ENCODE measurements around the gene SLC1A1.

DNA sequence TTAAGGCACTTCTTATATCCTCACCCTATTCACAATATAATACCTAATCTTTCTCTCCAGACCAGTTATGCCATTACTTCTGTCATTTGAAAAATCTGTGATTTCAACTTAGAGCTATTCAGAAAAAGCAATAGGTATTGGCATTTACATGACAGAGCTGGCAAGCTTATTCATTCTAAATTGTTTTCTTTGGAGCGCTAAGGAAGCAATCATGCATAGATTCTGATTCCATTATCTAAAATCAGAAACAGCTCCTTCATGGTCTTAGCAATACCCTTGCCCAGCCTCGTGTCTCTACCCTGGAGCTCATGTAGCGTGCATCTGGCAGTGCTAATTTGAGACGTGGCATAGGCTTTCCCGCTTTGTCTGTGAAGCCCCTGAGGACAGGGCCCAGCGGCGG lies 4.5 kb downstream of the SLC1A1 start:
- TF ChIP-seq, protein P1, sequence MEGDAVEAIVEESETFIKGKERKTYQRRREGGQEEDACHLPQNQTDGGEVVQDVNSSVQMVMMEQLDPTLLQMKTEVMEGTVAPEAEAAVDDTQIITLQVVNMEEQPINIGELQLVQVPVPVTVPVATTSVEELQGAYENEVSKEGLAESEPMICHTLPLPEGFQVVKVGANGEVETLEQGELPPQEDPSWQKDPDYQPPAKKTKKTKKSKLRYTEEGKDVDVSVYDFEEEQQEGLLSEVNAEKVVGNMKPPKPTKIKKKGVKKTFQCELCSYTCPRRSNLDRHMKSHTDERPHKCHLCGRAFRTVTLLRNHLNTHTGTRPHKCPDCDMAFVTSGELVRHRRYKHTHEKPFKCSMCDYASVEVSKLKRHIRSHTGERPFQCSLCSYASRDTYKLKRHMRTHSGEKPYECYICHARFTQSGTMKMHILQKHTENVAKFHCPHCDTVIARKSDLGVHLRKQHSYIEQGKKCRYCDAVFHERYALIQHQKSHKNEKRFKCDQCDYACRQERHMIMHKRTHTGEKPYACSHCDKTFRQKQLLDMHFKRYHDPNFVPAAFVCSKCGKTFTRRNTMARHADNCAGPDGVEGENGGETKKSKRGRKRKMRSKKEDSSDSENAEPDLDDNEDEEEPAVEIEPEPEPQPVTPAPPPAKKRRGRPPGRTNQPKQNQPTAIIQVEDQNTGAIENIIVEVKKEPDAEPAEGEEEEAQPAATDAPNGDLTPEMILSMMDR (IDR thresholded peaks at IDR 0.05), result no peak
- TF ChIP-seq POLR2AphosphoS5 (IDR thresholded peaks at IDR 0.05; ENCODE audit: low read depth, low read length), result no peak

Measured in Panc1 (cell line).